GM18499 (cell line): ENCODE results near the gene ILDR2.

Experiments used
- ATAC-seq: cut with Tn5 transposase; IDR thresholded peaks from one replicate; pipeline ENCODE4 v1.9.1; 2021; ENCODE audit warnings: moderate number of reproducible peaks; ENCODE audit not compliant: insufficient read depth, unreplicated experiment

The ILDR2 gene, protein sequence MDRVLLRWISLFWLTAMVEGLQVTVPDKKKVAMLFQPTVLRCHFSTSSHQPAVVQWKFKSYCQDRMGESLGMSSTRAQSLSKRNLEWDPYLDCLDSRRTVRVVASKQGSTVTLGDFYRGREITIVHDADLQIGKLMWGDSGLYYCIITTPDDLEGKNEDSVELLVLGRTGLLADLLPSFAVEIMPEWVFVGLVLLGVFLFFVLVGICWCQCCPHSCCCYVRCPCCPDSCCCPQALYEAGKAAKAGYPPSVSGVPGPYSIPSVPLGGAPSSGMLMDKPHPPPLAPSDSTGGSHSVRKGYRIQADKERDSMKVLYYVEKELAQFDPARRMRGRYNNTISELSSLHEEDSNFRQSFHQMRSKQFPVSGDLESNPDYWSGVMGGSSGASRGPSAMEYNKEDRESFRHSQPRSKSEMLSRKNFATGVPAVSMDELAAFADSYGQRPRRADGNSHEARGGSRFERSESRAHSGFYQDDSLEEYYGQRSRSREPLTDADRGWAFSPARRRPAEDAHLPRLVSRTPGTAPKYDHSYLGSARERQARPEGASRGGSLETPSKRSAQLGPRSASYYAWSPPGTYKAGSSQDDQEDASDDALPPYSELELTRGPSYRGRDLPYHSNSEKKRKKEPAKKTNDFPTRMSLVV

DNA sequence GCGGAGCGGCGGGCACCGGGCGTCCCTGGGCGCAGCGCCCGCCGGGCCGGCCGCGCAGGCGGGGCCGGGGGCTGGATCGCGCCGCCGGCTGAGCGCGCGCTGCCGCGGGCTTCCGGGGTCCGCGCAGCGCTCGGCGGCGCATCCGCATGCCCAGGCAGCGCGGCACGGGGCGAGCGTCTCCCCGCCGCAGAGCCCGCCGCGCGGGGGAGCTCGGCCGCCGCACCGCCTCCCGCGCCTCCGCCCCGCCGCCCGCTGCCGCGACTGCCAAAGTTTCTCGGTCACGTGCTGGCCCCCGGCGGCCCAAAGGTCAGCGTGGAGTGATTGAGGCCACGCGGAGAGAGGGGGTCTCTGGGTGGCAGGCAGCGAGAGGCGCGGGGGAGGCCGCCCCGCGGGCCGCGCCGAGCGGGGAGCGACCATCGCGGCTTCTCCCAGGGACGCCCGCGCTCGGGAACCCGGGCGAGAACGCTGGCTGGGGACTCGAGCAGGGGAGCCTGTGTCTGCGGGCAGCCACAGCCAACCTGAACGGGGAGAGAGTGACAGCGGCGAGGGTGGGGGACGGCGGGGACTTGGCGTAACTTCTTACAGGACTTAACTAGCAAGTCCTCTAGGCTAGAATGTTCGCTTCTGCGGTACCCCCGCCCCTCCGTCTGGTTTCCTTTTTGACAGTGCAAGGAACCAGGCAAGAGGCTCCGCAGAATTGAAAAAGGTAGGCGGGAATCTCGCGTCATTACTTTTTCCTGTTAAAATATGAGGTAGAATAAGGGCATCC lies at the start of gene ILDR2:
Gene ILDR2 (minus strand): TSS at position 180 of the 769 bp plus-strand sequence. CDS start 272 bp downstream, outside the sequence.
- no peak for ATAC-seq

GRCh38 chr1:167022384-167022783 lies 47.0 kb upstream of the ILDR2 start:
- ATAC-seq = no peak

GRCh38 chr1:167016100-167016750 lies 40.9 kb upstream of the ILDR2 start:
- ATAC-seq = no peak

DNA sequence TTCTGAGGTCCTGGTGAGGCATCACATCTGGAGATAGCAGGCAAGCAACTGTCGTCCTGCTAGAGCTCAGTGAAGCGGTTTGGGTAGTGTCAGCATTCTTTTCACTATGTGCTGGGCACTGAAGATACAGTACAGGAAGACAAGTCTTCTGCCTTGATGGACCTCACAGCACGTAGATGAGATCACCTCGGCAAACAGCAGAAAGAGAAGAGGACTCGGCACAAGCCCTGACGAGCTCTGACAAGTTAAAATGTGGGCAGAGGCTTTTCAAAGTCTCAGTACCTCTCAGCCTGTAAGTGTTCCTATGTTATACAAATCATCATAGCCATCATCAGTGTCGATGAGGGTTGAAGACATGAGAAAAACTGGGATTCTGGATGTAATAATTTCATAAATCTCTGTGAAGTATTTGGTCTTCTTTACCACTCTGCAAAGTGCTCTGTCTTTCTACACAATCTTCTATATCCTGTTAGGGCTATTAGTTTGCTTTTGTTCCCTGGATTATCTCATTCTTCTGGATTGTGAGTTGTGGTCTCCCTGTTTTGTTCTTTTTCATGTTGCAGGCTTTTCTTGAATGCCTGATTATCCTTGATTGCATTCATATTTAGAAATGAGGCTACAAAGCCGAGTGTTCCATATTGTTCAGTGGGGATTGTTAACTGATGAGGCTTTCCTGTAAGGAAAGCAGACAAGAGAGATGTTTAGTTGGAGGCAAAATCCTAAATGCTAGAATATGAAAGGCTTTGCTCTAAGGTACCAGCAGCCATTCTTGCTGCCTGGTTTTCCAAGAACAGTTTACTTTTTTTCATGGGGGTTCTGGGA lies 38.0 kb upstream of the ILDR2 start:
- ATAC-seq = no peak

- no peak for ATAC-seq
These were observed 37.2 kb upstream of the ILDR2 start for GRCh38 chr1:167012570-167012969.

- ATAC-seq = no peak
These were observed 36.3 kb upstream of the ILDR2 start for GRCh38 chr1:167011560-167012191.

DNA sequence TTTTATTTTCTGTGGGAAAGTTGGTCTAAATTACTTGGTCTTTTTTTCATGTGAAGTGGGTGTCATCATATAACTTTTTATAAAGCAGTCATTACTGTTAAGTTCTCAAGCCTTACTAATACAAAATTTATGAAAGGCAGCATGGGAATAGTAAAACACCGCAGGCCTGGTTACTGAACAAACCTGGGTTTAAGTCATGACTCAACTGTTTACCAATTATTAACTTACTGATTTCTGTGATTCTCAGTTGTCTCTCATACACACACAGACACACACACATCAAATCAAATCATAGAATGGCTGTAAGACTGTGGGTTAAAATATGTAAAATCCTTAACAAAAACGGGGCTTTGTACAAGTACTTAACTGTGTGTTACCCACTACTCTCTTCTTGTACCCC lies 28.4 kb upstream of the ILDR2 start:
- ATAC-seq = no peak

- no peak for ATAC-seq
These were observed 27.0 kb upstream of the ILDR2 start for GRCh38 chr1:167002354-167002753.

GRCh38 chr1:167000546-167000945 lies 25.2 kb upstream of the ILDR2 start:
- no peak for ATAC-seq

GRCh38 chr1:166999500-167000055 lies 24.2 kb upstream of the ILDR2 start:
- ATAC-seq = no peak

DNA sequence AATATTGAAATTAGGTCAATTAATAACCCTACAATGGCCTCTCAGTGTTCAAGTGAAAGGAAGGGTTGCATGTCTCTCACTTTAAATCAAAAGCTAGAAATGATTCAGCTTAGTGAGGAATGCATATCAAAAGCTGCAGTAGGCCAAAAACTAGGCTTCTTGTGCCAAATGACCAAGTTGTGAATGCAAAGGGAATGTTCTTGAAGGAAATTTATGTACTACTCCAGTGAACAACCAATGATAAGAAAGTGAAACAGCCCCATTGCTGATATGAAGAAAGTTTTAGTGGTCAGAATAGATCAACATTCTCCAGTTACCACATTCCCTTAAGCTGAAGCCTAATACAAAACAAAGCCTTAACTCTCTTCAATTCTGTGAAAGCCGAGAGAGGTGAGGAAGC lies 23.7 kb upstream of the ILDR2 start:
- no peak for ATAC-seq

GRCh38 chr1:166988974-166989515 lies 13.7 kb upstream of the ILDR2 start, which contains the start of gene MAEL:
MAEL (plus strand) TSS chr1:166989280; CDS start chr1:166989353, 73 bp downstream.
- ATAC-seq = no peak

DNA sequence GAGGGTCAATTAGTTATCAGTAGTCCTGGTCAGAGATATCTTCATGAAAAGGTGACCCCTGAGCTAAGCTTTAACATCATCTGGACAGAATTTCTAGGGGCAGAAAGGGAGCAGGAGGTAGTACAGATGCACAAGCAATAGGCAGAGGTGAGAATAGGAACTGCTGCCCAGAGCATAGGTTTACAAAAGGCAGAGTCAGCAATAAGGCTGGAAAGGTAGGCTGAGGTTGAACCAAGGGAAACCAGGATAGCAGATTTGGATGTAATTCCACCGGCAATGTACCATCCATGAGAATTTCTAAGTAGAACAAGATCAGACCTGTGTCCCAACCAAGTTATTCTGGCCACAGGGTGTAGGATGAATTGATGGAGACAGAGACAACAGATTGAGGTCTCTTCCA lies 6.2 kb upstream of the ILDR2 start:
- ATAC-seq = no peak

GRCh38 chr1:166980818-166981217 lies 5.5 kb upstream of the ILDR2 start:
- no peak for ATAC-seq

DNA sequence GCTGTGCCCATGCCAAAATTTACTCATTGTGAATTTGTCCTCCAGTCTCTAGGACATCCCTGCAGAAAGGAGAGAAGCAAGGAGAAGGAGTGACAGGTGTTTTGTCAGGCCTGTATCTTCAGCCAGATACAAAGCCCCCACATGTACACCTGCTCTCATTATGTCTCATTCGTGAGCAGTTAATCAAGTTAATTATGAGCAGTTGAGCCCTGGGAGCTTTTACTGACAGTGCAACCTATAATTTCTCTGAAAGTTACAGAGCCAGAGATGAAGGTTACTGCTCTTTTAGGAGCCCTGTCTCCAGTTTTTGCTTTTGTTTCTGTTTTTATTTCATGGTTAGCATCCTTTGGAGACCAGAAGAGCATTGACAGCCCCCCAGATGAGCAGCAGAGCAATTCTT lies 5.0 kb upstream of the ILDR2 start:
- ATAC-seq = no peak

DNA sequence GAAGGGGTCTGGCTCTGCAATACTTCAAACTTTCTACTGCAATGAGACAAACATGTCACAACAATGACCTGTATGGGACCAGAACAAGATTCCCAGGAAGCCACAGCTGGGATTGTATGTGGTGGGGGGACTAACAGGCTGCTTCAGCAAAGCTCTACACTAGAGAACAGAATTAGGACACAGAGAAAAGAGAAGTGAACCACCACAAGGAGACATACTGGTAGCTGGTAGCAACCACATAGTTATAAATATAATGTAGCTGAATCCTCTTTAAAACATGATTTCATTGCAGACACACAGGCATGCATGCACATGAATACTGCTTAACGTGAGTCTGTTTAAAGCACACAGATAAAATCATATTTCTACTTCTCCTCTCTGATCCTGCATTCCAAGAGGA lies 3.5 kb upstream of the ILDR2 start:
- peak; percentile 76 for ATAC-seq

- ATAC-seq = no peak
These were observed 2.6 kb upstream of the ILDR2 start for GRCh38 chr1:166977951-166978350.

DNA sequence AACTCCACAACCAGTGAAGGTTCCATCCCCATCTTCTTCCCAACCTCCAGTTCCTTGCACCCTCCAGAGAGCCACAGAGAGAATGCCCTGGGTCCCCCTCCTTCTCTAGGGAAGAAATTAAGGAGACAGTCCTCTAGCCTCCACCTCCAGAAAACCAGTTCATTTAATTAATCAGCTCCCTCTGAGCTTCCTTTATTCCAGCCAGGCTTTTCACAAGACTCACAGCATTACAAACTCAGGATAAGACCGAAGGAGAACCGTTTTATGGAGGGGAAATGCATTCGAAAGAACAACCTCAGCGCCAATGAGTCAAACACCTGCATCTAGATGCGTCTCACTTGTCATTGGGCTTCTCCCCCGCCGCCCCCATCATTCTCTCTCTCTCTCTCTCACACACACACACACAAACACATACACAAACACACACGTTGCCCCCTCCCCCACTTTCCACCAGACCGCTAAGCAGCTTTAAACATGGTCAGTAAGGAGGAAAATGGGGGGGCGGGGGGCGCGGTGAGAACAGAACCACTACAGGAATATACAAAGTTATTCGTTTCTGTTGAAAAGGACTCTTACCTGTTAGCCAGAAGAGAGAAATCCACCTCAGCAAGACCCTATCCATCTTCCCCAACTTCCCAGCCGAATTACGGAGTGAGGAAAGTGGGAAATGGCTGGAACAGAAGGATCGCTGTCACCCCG lies 544 bp downstream of the ILDR2 start:
- no peak for ATAC-seq
